CD4-positive, alpha-beta memory T cell (primary cell): ENCODE measurements around the gene KCNJ4. TPM values are rescaled to one million over a fixed set of nuclear protein-coding genes. Genes with fewer than 3 reads are reported as not detected.

Experiments used
- CTCF ChIA-PET: fragments of 350-600 bp; sonication (Branson Sonifier 250); formaldehyde crosslinking; loops from one replicate; lab custom pipeline; 2021; ENCODE audit warnings: inconsistent platforms; ENCODE audit not compliant: partially characterized antibody; lab: Charles Lee
- POLR2A ChIA-PET: fragments of 350-600 bp; sonication (Branson Sonifier 250); formaldehyde crosslinking; loops from one replicate; lab custom pipeline; 2021; ENCODE audit not compliant: partially characterized antibody; lab: Charles Lee
- DNase-seq, 5 donors: peaks; one replicate each; pipeline versions ENCODE4 v3.0.0 to v3.0.0-alpha.2; 2020 to 2022; ENCODE audit warnings: mixed read lengths in 1 of 5
- H3K27ac ChIP-seq: one replicate; pipeline ENCODE4 v1.7.0; 2013; ENCODE audit warnings: low read depth, low read length
- H3K27me3 ChIP-seq: 2 replicates; pipeline ENCODE4 v1.7.0; 2013; ENCODE audit warnings: mild to moderate bottlenecking, low read length, moderate library complexity; ENCODE audit not compliant: insufficient read depth
- H3K36me3 ChIP-seq: 2 replicates; pipeline ENCODE4 v1.7.0; 2013; ENCODE audit warnings: mild to moderate bottlenecking, low read length, moderate library complexity; ENCODE audit not compliant: insufficient read depth
- H3K4me1 ChIP-seq: 2 replicates; pipeline ENCODE4 v1.7.0; 2013; ENCODE audit warnings: mild to moderate bottlenecking, low read length, moderate library complexity; ENCODE audit not compliant: insufficient read depth
- H3K4me3 ChIP-seq, 2 donors: one replicate each; pipeline ENCODE4 v1.7.0; 2013; ENCODE audit warnings: low read length in 2 of 2, mild to moderate bottlenecking in 1 of 2
- H3K9me3 ChIP-seq, 2 donors: one replicate each; pipeline ENCODE4 v1.7.0; 2013; ENCODE audit warnings: low read length in 2 of 2, control low read depth in 1 of 2; ENCODE audit not compliant: control insufficient read depth in 1 of 2
- H3K27ac Mint-ChIP-seq, 7 donors: one replicate each; pipeline ENCODE4 v1.8.0; 2020 to 2021; ENCODE audit warnings: mixed read lengths in 7 of 7, mild to moderate bottlenecking in 6 of 7, inconsistent platforms in 3 of 7, moderate library complexity in 3 of 7
- H3K27me3 Mint-ChIP-seq, 2 donors: one replicate each; pipeline ENCODE4 v1.8.0; 2020 to 2021; ENCODE audit warnings: mixed read lengths in 2 of 2
- H3K36me3 Mint-ChIP-seq, 2 donors: one replicate each; pipeline ENCODE4 v1.8.0; 2020 to 2021; ENCODE audit warnings: mixed read lengths in 2 of 2, inconsistent platforms in 1 of 2, mild to moderate bottlenecking in 1 of 2
- H3K4me1 Mint-ChIP-seq, 4 donors: one replicate each; pipeline ENCODE4 v1.8.0; 2020 to 2021; ENCODE audit warnings: mixed read lengths in 4 of 4, mild to moderate bottlenecking in 1 of 4
- H3K4me3 Mint-ChIP-seq, 8 donors: one replicate each; pipeline ENCODE4 v1.8.0; 2020 to 2021; ENCODE audit warnings: mixed read lengths in 8 of 8, mild to moderate bottlenecking in 7 of 8, moderate library complexity in 6 of 8, inconsistent platforms in 3 of 8
- H3K9me3 Mint-ChIP-seq, 8 donors: one replicate each; pipeline ENCODE4 v1.8.0; 2020 to 2021; ENCODE audit warnings: mixed read lengths in 8 of 8, mild to moderate bottlenecking in 5 of 8, inconsistent platforms in 3 of 8, moderate library complexity in 1 of 8
- intact Hi-C: fragments of 100-400 bp; cut with micrococcal nuclease; formaldehyde crosslinking; loops from one replicate; pipeline ENCODE4 v1.15.1; 2023
- polyA plus RNA-seq, 2 donors: library from polyadenylated mRNA; unstranded; fragments of 300-500 nt; fragmentation: Illumina TruSeq; gene quantifications; one replicate each; pipeline ENCODE4 v1.2.3, GENCODE V29; 2021
- total RNA-seq, 2 experiments: library from RNA; stranded (reverse); gene quantifications; one replicate each; pipeline ENCODE4 v1.2.3, GENCODE V29; 2021

The KCNJ4 gene
- total and polyA plus RNA-seq, 4 experiments from 2014 or later, result not detected

GRCh38 chr22:38440747-38441350 is 14.2 kb downstream of the KCNJ4 start:
- ChIA-PET CTCF (no interaction called here), POLR2A (no interaction called here)
- H3K9me3 Mint-ChIP-seq, result peaks cover 0 to 3% (median 0%) of the 10 kb centered on the region in 8 donors
- Histone ChIP-seq H3K4me3 (no peak overlapping the region), H3K36me3 (no peaks in the 10 kb centered on the region), H3K9me3 (no peaks in the 10 kb centered on the region), H3K27ac (no peak overlapping the region), H3K4me1 (no peaks in the 10 kb centered on the region), H3K27me3 (no peaks in the 10 kb centered on the region)
- no peak overlapping the region for H3K4me3 Mint-ChIP-seq
- H3K27me3 Mint-ChIP-seq, result peaks cover 6 to 17% of the 10 kb centered on the region in 2 donors
- peak overlapping the region in 1 of 7 donors; percentile 27 for H3K27ac Mint-ChIP-seq
- intact Hi-C loops, result no loop called here
- no peaks in the 10 kb centered on the region for H3K36me3 Mint-ChIP-seq
- no peak for DNase-seq
- H3K4me1 Mint-ChIP-seq, result no peaks in the 10 kb centered on the region

GRCh38 chr22:38437416-38437815 is 17.6 kb downstream of the KCNJ4 start:
- DNase-seq, result no peak
- intact Hi-C loops, result no loop called here
- H3K27me3 ChIP-seq, result no peaks in the 10 kb centered on the region
- H3K4me3 ChIP-seq, result no peak overlapping the region
- CTCF ChIA-PET, result no interaction called here
- H3K9me3 ChIP-seq, result no peaks in the 10 kb centered on the region
- no peak overlapping the region for H3K27ac ChIP-seq
- POLR2A ChIA-PET, result no interaction called here
- no peaks in the 10 kb centered on the region for H3K36me3 ChIP-seq
- no peaks in the 10 kb centered on the region for H3K4me1 ChIP-seq
- Mint-ChIP-seq H3K4me3 (no peak overlapping the region), H3K36me3 (no peaks in the 10 kb centered on the region), H3K9me3 (peaks cover 0 to 2% (median 0%) of the 10 kb centered on the region in 8 donors), H3K4me1 (no peaks in the 10 kb centered on the region), H3K27me3 (peaks cover 6 to 8% of the 10 kb centered on the region in 2 donors), H3K27ac (peak overlapping the region in 1 of 7 donors; percentile 30)

- H3K27ac ChIP-seq, result no peak overlapping the region
- H3K4me3 Mint-ChIP-seq, result no peak overlapping the region
- DNase-seq, result no peak
- H3K27me3 Mint-ChIP-seq, result peaks cover 6 to 8% of the 10 kb centered on the region in 2 donors
- no peaks in the 10 kb centered on the region for H3K4me1 ChIP-seq
- H3K36me3 Mint-ChIP-seq, result no peaks in the 10 kb centered on the region
- intact Hi-C loops, result no loop called here
- no peaks in the 10 kb centered on the region for H3K9me3 ChIP-seq
- no peak overlapping the region for H3K27ac Mint-ChIP-seq
- H3K9me3 Mint-ChIP-seq, result peaks cover 0 to 2% (median 0%) of the 10 kb centered on the region in 8 donors
- ChIA-PET CTCF (no interaction called here), POLR2A (no interaction called here)
- no peak overlapping the region for H3K4me3 ChIP-seq
- no peaks in the 10 kb centered on the region for H3K27me3 ChIP-seq
- H3K4me1 Mint-ChIP-seq, result no peaks in the 10 kb centered on the region
- H3K36me3 ChIP-seq, result no peaks in the 10 kb centered on the region
Measured at GRCh38 chr22:38436629-38437395, 18.2 kb downstream of the KCNJ4 start.

- no peak overlapping the region for H3K4me3 ChIP-seq
- DNase-seq, result no peak
- ChIA-PET POLR2A (no interaction called here), CTCF (no interaction called here)
- peaks cover 6 to 8% of the 10 kb centered on the region in 2 donors for H3K27me3 Mint-ChIP-seq
- no peaks in the 10 kb centered on the region for H3K36me3 ChIP-seq
- peaks cover 0 to 2% (median 0%) of the 10 kb centered on the region in 8 donors for H3K9me3 Mint-ChIP-seq
- H3K27ac ChIP-seq, result no peak overlapping the region
- H3K4me1 Mint-ChIP-seq, result no peaks in the 10 kb centered on the region
- H3K27me3 ChIP-seq, result no peaks in the 10 kb centered on the region
- no peak overlapping the region for H3K4me3 Mint-ChIP-seq
- intact Hi-C loops, result no loop called here
- H3K9me3 ChIP-seq, result no peaks in the 10 kb centered on the region
- H3K4me1 ChIP-seq, result no peaks in the 10 kb centered on the region
- H3K36me3 Mint-ChIP-seq, result no peaks in the 10 kb centered on the region
- peak overlapping the region in 1 of 7 donors; percentile 43 for H3K27ac Mint-ChIP-seq
Measured at GRCh38 chr22:38435965-38436364, 19.0 kb downstream of the KCNJ4 start.

GRCh38 chr22:38435010-38435409 is 20.0 kb downstream of the KCNJ4 start:
- Mint-ChIP-seq H3K4me1 (no peaks in the 10 kb centered on the region), H3K36me3 (no peaks in the 10 kb centered on the region), H3K9me3 (peaks cover 0 to 2% (median 0%) of the 10 kb centered on the region in 8 donors), H3K27me3 (peaks cover 5 to 6% of the 10 kb centered on the region in 2 donors), H3K27ac (no peak overlapping the region), H3K4me3 (no peak overlapping the region)
- Histone ChIP-seq H3K9me3 (no peaks in the 10 kb centered on the region), H3K27me3 (no peaks in the 10 kb centered on the region), H3K4me3 (no peak overlapping the region), H3K27ac (no peak overlapping the region), H3K36me3 (no peaks in the 10 kb centered on the region), H3K4me1 (no peaks in the 10 kb centered on the region)
- intact Hi-C loops, result no loop called here
- no peak for DNase-seq
- ChIA-PET POLR2A (no interaction called here), CTCF (no interaction called here)

- POLR2A ChIA-PET, result no interaction called here
Measured at GRCh38 chr22:38433871-38434270, 21.1 kb downstream of the KCNJ4 start.

GRCh38 chr22:38432264-38432663 is 22.7 kb downstream of the KCNJ4 start:
- intact Hi-C loops, result no loop called here
- H3K4me3 Mint-ChIP-seq, result no peak overlapping the region
- H3K4me1 ChIP-seq, result no peaks in the 10 kb centered on the region
- no peak for DNase-seq
- ChIA-PET CTCF (no interaction called here), POLR2A (no interaction called here)
- no peaks in the 10 kb centered on the region for H3K9me3 ChIP-seq
- H3K4me1 Mint-ChIP-seq, result no peaks in the 10 kb centered on the region
- H3K27me3 Mint-ChIP-seq, result peaks cover 2% of the 10 kb centered on the region in 2 donors
- H3K36me3 ChIP-seq, result no peaks in the 10 kb centered on the region
- no peaks in the 10 kb centered on the region for H3K36me3 Mint-ChIP-seq
- H3K27ac Mint-ChIP-seq, result no peak overlapping the region
- no peak overlapping the region for H3K27ac ChIP-seq
- H3K9me3 Mint-ChIP-seq, result no peaks in the 10 kb centered on the region
- H3K4me3 ChIP-seq, result no peak overlapping the region
- no peaks in the 10 kb centered on the region for H3K27me3 ChIP-seq

More at GRCh38 chr22:38433871-38434270, 21.1 kb downstream of the KCNJ4 start:
- H3K36me3 ChIP-seq, result no peaks in the 10 kb centered on the region
- H3K27ac Mint-ChIP-seq, result no peak overlapping the region
- H3K4me3 ChIP-seq, result no peak overlapping the region
- intact Hi-C loops, result no loop called here
- H3K4me1 Mint-ChIP-seq, result no peaks in the 10 kb centered on the region
- peaks cover 0 to 2% (median 0%) of the 10 kb centered on the region in 8 donors for H3K9me3 Mint-ChIP-seq
- no peak for DNase-seq
- CTCF ChIA-PET, result no interaction called here
- no peaks in the 10 kb centered on the region for H3K9me3 ChIP-seq
- H3K27me3 ChIP-seq, result no peaks in the 10 kb centered on the region
- H3K36me3 Mint-ChIP-seq, result no peaks in the 10 kb centered on the region
- H3K27me3 Mint-ChIP-seq, result peaks cover 5 to 6% of the 10 kb centered on the region in 2 donors
- no peak overlapping the region for H3K27ac ChIP-seq
- no peak overlapping the region for H3K4me3 Mint-ChIP-seq
- no peaks in the 10 kb centered on the region for H3K4me1 ChIP-seq
